Measurements from ENCODE around the gene PRPSAP1.

- TF ChIP-seq CTCF (IDR thresholded peaks at IDR 0.05) (no peak), POLR2A (IDR thresholded peaks at IDR 0.05) (no peak)
Measured at GRCh38 chr17:76297436-76297835, 56.3 kb downstream of the PRPSAP1 start.
